GM12865 (cell line): ENCODE data around the gene UQCR10.
A peak's percentile ranks its signal among the peaks of the same experiment; 100 is the strongest.

Experiments
- DNase-seq: peaks from one replicate; pipeline ENCODE4 v3.0.0; 2010; ENCODE audit warnings: low read depth
- H3K4me3 ChIP-seq: 2 replicates; pipeline ENCODE4 v1.5.1; 2011; ENCODE audit warnings: mild to moderate bottlenecking, low read depth, low read length, control low read depth
- CTCF ChIP-seq: IDR thresholded peaks from 2 replicates; pipeline ENCODE4 v1.5.1; 2011; ENCODE audit warnings: low read length, control low read depth, low read depth, inconsistent platforms; ENCODE audit not compliant: insufficient read depth; ENCODE audit errors: missing control alignments

Gene UQCR10

GRCh38 chr22:29731058-29731850, 35.9 kb upstream of the UQCR10 start:
- no peak overlapping the region for H3K4me3 ChIP-seq
- no peak for TF ChIP-seq CTCF
- no peak for DNase-seq

- TF ChIP-seq CTCF: no peak
Measured at GRCh38 chr22:29732883-29733282, 34.3 kb upstream of the UQCR10 start.

GRCh38 chr22:29733362-29734201, 33.6 kb upstream of the UQCR10 start:
- peak; percentile 29 for DNase-seq
- no peak overlapping the region for H3K4me3 ChIP-seq
- no peak for TF ChIP-seq CTCF

More at GRCh38 chr22:29732883-29733282, 34.3 kb upstream of the UQCR10 start:
- DNase-seq: no peak
- no peak overlapping the region for H3K4me3 ChIP-seq

- H3K4me3 ChIP-seq: no peak overlapping the region
- DNase-seq: no peak
- no peak for TF ChIP-seq CTCF
Measured at GRCh38 chr22:29734406-29734805, 32.8 kb upstream of the UQCR10 start.

GRCh38 chr22:29734838-29735237, 32.3 kb upstream of the UQCR10 start:
- H3K4me3 ChIP-seq: no peak overlapping the region
- no peak for TF ChIP-seq CTCF
- no peak for DNase-seq

GRCh38 chr22:29735416-29735815, 31.8 kb upstream of the UQCR10 start:
- no peak for DNase-seq
- no peak overlapping the region for H3K4me3 ChIP-seq
- TF ChIP-seq CTCF: no peak
